Esophagus squamous epithelium (tissue), 5 donors: Measurements from ENCODE around the gene HRC. TPM values are rescaled to one million over a fixed set of nuclear protein-coding genes. Genes with fewer than 3 reads are reported as not detected.
"Not testable (repeated sequence)": the region's sequence is repeated elsewhere in the genome, so short reads cannot be mapped to it uniquely, and the experiment has no call there.

ENCODE experiments used
- DNase-seq: peaks from one replicate; lab custom pipeline; 2025; lab: John Stamatoyannopoulos, UW
- H3K27ac ChIP-seq, 4 donors: fragments of 200-600 bp; sonication (generic); one replicate each; pipeline ENCODE4 v1.5.1; 2016 to 2019; ENCODE audit warnings: mild to moderate bottlenecking in 1 of 4
- H3K27me3 ChIP-seq, 4 donors: fragments of 200-600 bp; sonication (generic); 1 replicate in 3 of 4; 2 replicates in 1 of 4; pipeline versions ENCODE4 v1.5.1 to v1.6.0; 2017 to 2021; ENCODE audit warnings: antibody characterized with exemption in 1 of 4
- H3K36me3 ChIP-seq, 3 donors: fragments of 200-600 bp; sonication (generic); one replicate each; pipeline ENCODE4 v1.5.1; 2016 to 2019
- H3K4me1 ChIP-seq, 3 donors: fragments of 200-600 bp; sonication (generic); one replicate each; pipeline ENCODE4 v1.5.1; 2017 to 2019
- H3K4me3 ChIP-seq, 4 donors: fragments of 200-600 bp; sonication (generic); 1 replicate in 3 of 4; 2 replicates in 1 of 4; pipeline ENCODE4 v1.5.1; 2016 to 2019; ENCODE audit warnings: mild to moderate bottlenecking in 2 of 4, moderate library complexity in 1 of 4
- H3K9me3 ChIP-seq, 3 donors: fragments of 200-600 bp; sonication (generic); one replicate each; pipeline ENCODE4 v1.5.1; 2016 to 2019
- CTCF ChIP-seq, 6 experiments: fragments of 450-650 bp in 4 of 6; fragments of 200-600 bp in 2 of 6; sonication (generic) in 2 of 6; IDR thresholded peaks; one replicate each; pipeline ENCODE4 v1.5.1; 2016 to 2019; ENCODE audit warnings: antibody characterized with exemption in 6 of 6, mild to moderate bottlenecking in 4 of 6, moderate library complexity in 4 of 6
- POLR2A ChIP-seq, 4 donors: fragments of 450-650 bp; IDR thresholded peaks; one replicate each; pipeline ENCODE4 v1.6.1; 2017; ENCODE audit warnings: antibody characterized with exemption in 4 of 4, mild to moderate bottlenecking in 4 of 4, moderate library complexity in 3 of 4
- whole genome bisulfite sequencing, 2 donors: methylation state at CpG; one replicate each; pipeline ENCODE4 v1.1.5; 2018; 5-methylcytosine and 5-hydroxymethylcytosine counted together
- intact Hi-C: fragments of 100-400 bp; cut with DNase I; formaldehyde crosslinking; loops from one replicate; pipeline ENCODE4 v1.15.0; 2022
- total RNA-seq, 4 donors: library from RNA; depleted of rRNA; stranded (reverse); fragments of >200 nt; gene quantifications; one replicate each; pipeline ENCODE4 v1.1.0, GENCODE V29; 2016
- donor health status: DM: yes; HTN: yes; CAD: no.

Gene HRC
- total RNA-seq, 4 donors from 2014 or later, result 0.13 to 1.1 (median 0.38) TPM

GRCh38 chr19:49186108-49186507 lies 30.9 kb upstream of the HRC start:
- Histone ChIP-seq H3K27me3 (no peaks in the 10 kb centered on the region), H3K4me3 (no peak overlapping the region), H3K9me3 (no peaks in the 10 kb centered on the region), H3K36me3 (peaks cover 0 to 99% (median 15%) of the 10 kb centered on the region in 3 donors), H3K27ac (no peak overlapping the region), H3K4me1 (no peaks in the 10 kb centered on the region)
- TF ChIP-seq POLR2A (IDR thresholded peaks at IDR 0.05), result no peak
- intact Hi-C loops, result no loop called here
- WGBS, 2 donors, result 69 to 74% methylated on average over 5 of the region's 5 CpGs
- no peak for DNase-seq

GRCh38 chr19:49182848-49183375 lies 27.7 kb upstream of the HRC start:
- H3K27me3 ChIP-seq, result no peaks in the 10 kb centered on the region
- peaks cover 0 to 79% (median 3%) of the 10 kb centered on the region in 3 donors for H3K36me3 ChIP-seq
- no peak for DNase-seq
- intact Hi-C loops, result no loop called here
- no peak overlapping the region for H3K4me3 ChIP-seq
- H3K9me3 ChIP-seq, result no peaks in the 10 kb centered on the region
- H3K4me1 ChIP-seq, result no peaks in the 10 kb centered on the region
- H3K27ac ChIP-seq, result no peak overlapping the region
- TF ChIP-seq POLR2A (IDR thresholded peaks at IDR 0.05) (no peak), CTCF (IDR thresholded peaks at IDR 0.05) (no peak)
- 87 to 93% methylated on average over 12 of the region's 26 CpGs for WGBS, 2 donors

GRCh38 chr19:49182010-49182847 lies 27.0 kb upstream of the HRC start:
- intact Hi-C loops, H3K4me1 ChIP-seq, H3K27me3 ChIP-seq, H3K27ac ChIP-seq, DNase-seq, H3K9me3 ChIP-seq, H3K4me3 ChIP-seq: not testable (repeated sequence)
- peaks cover 0 to 78% (median 3%) of the 10 kb centered on the region in 3 donors for H3K36me3 ChIP-seq
- 83 to 89% methylated on average over 13 to 18 of the region's 20 CpGs for WGBS, 2 donors

GRCh38 chr19:49180659-49181058 lies 25.5 kb upstream of the HRC start:
- no peak overlapping the region for H3K27ac ChIP-seq
- H3K36me3 ChIP-seq, result peaks cover 0 to 77% (median 3%) of the 10 kb centered on the region in 3 donors
- H3K27me3 ChIP-seq, result no peaks in the 10 kb centered on the region
- TF ChIP-seq POLR2A (IDR thresholded peaks at IDR 0.05) (no peak), CTCF (IDR thresholded peaks at IDR 0.05) (no peak)
- H3K4me3 ChIP-seq, result no peak overlapping the region
- no peaks in the 10 kb centered on the region for H3K4me1 ChIP-seq
- 92 to 96% methylated on average over 4 of the region's 4 CpGs for WGBS, 2 donors
- H3K9me3 ChIP-seq, result no peaks in the 10 kb centered on the region
- intact Hi-C loops, result no loop called here
- DNase-seq, result no peak

- Histone ChIP-seq H3K27me3 (peaks cover 0 to 6% (median 0%) of the 10 kb centered on the region in 4 donors), H3K36me3 (peaks cover 0 to 87% (median 16%) of the 10 kb centered on the region in 3 donors), H3K4me3 (no peak overlapping the region), H3K27ac (no peak overlapping the region), H3K9me3 (no peaks in the 10 kb centered on the region), H3K4me1 (no peaks in the 10 kb centered on the region)
- DNase-seq, result no peak
- 81 to 88% methylated on average over 2 of the region's 2 CpGs for WGBS, 2 donors
- TF ChIP-seq POLR2A (IDR thresholded peaks at IDR 0.05) (no peak), CTCF (IDR thresholded peaks at IDR 0.05) (no peak)
- intact Hi-C loops, result no loop called here
These were observed 18.0 kb upstream of the HRC start for GRCh38 chr19:49173198-49173597.

GRCh38 chr19:49168421-49168820 lies 13.2 kb upstream of the HRC start:
- intact Hi-C loops, result no loop called here
- Histone ChIP-seq H3K36me3 (peaks cover 0 to 59% (median 16%) of the 10 kb centered on the region in 3 donors), H3K4me3 (no peak overlapping the region), H3K27ac (no peak overlapping the region), H3K27me3 (peaks cover 0 to 26% (median 0%) of the 10 kb centered on the region in 4 donors), H3K4me1 (peaks cover 10 to 20% (median 15%) of the 10 kb centered on the region in 3 donors), H3K9me3 (no peaks in the 10 kb centered on the region)
- WGBS, 2 donors, result 93 to 96% methylated on average over 13 to 21 of the region's 23 CpGs
- DNase-seq, result no peak
- TF ChIP-seq CTCF (IDR thresholded peaks at IDR 0.05), result no peak
- no peak for TF ChIP-seq POLR2A (IDR thresholded peaks at IDR 0.05)
